Lower lobe of right lung (tissue), 2 donors: ENCODE measurements around the gene FHIT. TPM values are rescaled to one million over a fixed set of nuclear protein-coding genes. Genes with fewer than 3 reads are reported as not detected.

Experiments
- ATAC-seq, 2 donors: fragments of 200-7000 bp; cut with Tn5 transposase; one replicate each; pipeline ENCODE4 v1.9.1; 2020 to 2022; ENCODE audit warnings: mild to moderate bottlenecking in 2 of 2, moderate library complexity in 2 of 2
- DNase-seq: peaks from one replicate; pipeline ENCODE4 v3.0.0-alpha.2; 2020
- H3K27ac ChIP-seq: fragments of 200-600 bp; one replicate; pipeline ENCODE4 v1.8.0; 2022
- H3K27me3 ChIP-seq: fragments of 200-600 bp; one replicate; pipeline ENCODE4 v1.8.0; 2022; ENCODE audit warnings: low read depth
- H3K36me3 ChIP-seq: fragments of 200-600 bp; one replicate; pipeline ENCODE4 v1.8.0; 2022; ENCODE audit warnings: mild to moderate bottlenecking
- H3K4me1 ChIP-seq: fragments of 200-600 bp; one replicate; pipeline ENCODE4 v1.8.0; 2022
- H3K4me3 ChIP-seq: fragments of 200-600 bp; one replicate; pipeline ENCODE4 v1.8.0; 2022; ENCODE audit warnings: mild to moderate bottlenecking
- H3K9me3 ChIP-seq: fragments of 200-600 bp; one replicate; pipeline ENCODE4 v1.8.0; 2022
- CTCF ChIP-seq: fragments of 200-600 bp; IDR thresholded peaks from one replicate; pipeline ENCODE4 v1.8.0; 2022; ENCODE audit warnings: antibody characterized with exemption, mild to moderate bottlenecking
- intact Hi-C: fragments of 100-400 bp; cut with DNase I; formaldehyde crosslinking; loops from one replicate; pipeline ENCODE4 v1.11.0; 2022
- total RNA-seq: library from RNA; stranded (reverse); fragmentation: NEBNext Ultra II Directional; extraction: Animal tissue kit (Norgen Biotek cat#: 25700); gene quantifications from one replicate; pipeline ENCODE4 v1.2.1, GENCODE V29; 2021
- donor health status: DM: no; HTN: yes; CAD: no; lungs with severe emphysema.

Gene FHIT
- total RNA-seq, 1 donor from 2014 or later = 10.3 TPM

- H3K4me3 ChIP-seq = no peak overlapping the region
- H3K4me1 ChIP-seq = no peaks in the 10 kb centered on the region
- intact Hi-C loops = no loop called here
- DNase-seq = no peak
- no peaks in the 10 kb centered on the region for H3K36me3 ChIP-seq
- no peaks in the 10 kb centered on the region for H3K27me3 ChIP-seq
- H3K9me3 ChIP-seq = peaks cover 3% of the 10 kb centered on the region
- ATAC-seq = no peak
- TF ChIP-seq CTCF = no peak
- no peak overlapping the region for H3K27ac ChIP-seq
These were observed 132.4 kb downstream of the FHIT start for GRCh38 chr3:61118830-61119229.

- no peak overlapping the region for H3K4me3 ChIP-seq
- no peak for TF ChIP-seq CTCF
- ATAC-seq (no peak), DNase-seq (no peak)
- intact Hi-C loops = no loop called here
- H3K4me1 ChIP-seq = no peaks in the 10 kb centered on the region
- no peak overlapping the region for H3K27ac ChIP-seq
- peaks cover 3% of the 10 kb centered on the region for H3K9me3 ChIP-seq
- H3K27me3 ChIP-seq = no peaks in the 10 kb centered on the region
- H3K36me3 ChIP-seq = no peaks in the 10 kb centered on the region
These were observed 134.0 kb downstream of the FHIT start for GRCh38 chr3:61117045-61117898.

- H3K27ac ChIP-seq = no peak overlapping the region
- intact Hi-C loops = no loop called here
- H3K36me3 ChIP-seq = no peaks in the 10 kb centered on the region
- no peak for TF ChIP-seq CTCF
- no peaks in the 10 kb centered on the region for H3K9me3 ChIP-seq
- H3K4me3 ChIP-seq = no peak overlapping the region
- no peaks in the 10 kb centered on the region for H3K4me1 ChIP-seq
- DNase-seq = no peak
- no peaks in the 10 kb centered on the region for H3K27me3 ChIP-seq
- ATAC-seq = peak; percentile 56 to 83
These were observed 136.8 kb downstream of the FHIT start for GRCh38 chr3:61114316-61114953.

- Histone ChIP-seq H3K4me3 (no peak overlapping the region), H3K36me3 (no peaks in the 10 kb centered on the region), H3K9me3 (no peaks in the 10 kb centered on the region), H3K4me1 (no peaks in the 10 kb centered on the region), H3K27ac (no peak overlapping the region), H3K27me3 (no peaks in the 10 kb centered on the region)
- intact Hi-C loops = no loop called here
- no peak for TF ChIP-seq CTCF
- no peak for ATAC-seq
- no peak for DNase-seq
These were observed 139.4 kb downstream of the FHIT start for GRCh38 chr3:61111825-61112224.

- intact Hi-C loops = no loop called here
- DNase-seq = no peak
These were observed 140.7 kb downstream of the FHIT start for GRCh38 chr3:61110576-61110975.

More at GRCh38 chr3:61110576-61110975, 140.7 kb downstream of the FHIT start:
- H3K27ac ChIP-seq = no peak overlapping the region
- no peaks in the 10 kb centered on the region for H3K27me3 ChIP-seq
- H3K4me1 ChIP-seq = no peaks in the 10 kb centered on the region
- no peaks in the 10 kb centered on the region for H3K36me3 ChIP-seq
- no peak overlapping the region for H3K4me3 ChIP-seq
- no peaks in the 10 kb centered on the region for H3K9me3 ChIP-seq
- no peak for ATAC-seq
- TF ChIP-seq CTCF = no peak
